Small intestine (tissue), 7 donors: ENCODE data around the gene LRRC27. TPM values are rescaled to one million over a fixed set of nuclear protein-coding genes. Genes with fewer than 3 reads are reported as not detected.

ENCODE experiments used
- DNase-seq, 2 donors: peaks; one replicate each; pipeline versions ENCODE4 v3.0.0 to v3.0.0-alpha.2; 2013
- FAIRE-seq: peaks from 2 replicates; lab custom pipeline; 2012; peaks lifted over from hg19 to GRCh38; lab: Jason Lieb, UNC
- H3K27ac ChIP-seq, 3 donors: one replicate each; pipeline ENCODE4 v1.5.1; 2013; ENCODE audit warnings: low read length in 2 of 3, mild to moderate bottlenecking in 2 of 3, control low read depth in 1 of 3, inconsistent platforms in 1 of 3, low read depth in 1 of 3, moderate library complexity in 1 of 3
- H3K27me3 ChIP-seq, 3 donors: one replicate each; pipeline ENCODE4 v1.6.1; 2013; ENCODE audit warnings: low read length in 3 of 3, inconsistent platforms in 1 of 3; ENCODE audit not compliant: control insufficient read depth in 3 of 3, insufficient read depth in 3 of 3
- H3K36me3 ChIP-seq, 3 donors: one replicate each; pipeline ENCODE4 v1.6.1; 2013; ENCODE audit warnings: low read length in 3 of 3, inconsistent platforms in 1 of 3, low read depth in 1 of 3, mild to moderate bottlenecking in 1 of 3, moderate library complexity in 1 of 3; ENCODE audit not compliant: control insufficient read depth in 3 of 3, insufficient read depth in 2 of 3
- H3K4me1 ChIP-seq, 3 donors: one replicate each; pipeline ENCODE4 v1.6.1; 2013; ENCODE audit warnings: low read length in 2 of 3, inconsistent platforms in 1 of 3, low read depth in 1 of 3, mild to moderate bottlenecking in 1 of 3, moderate library complexity in 1 of 3; ENCODE audit not compliant: control insufficient read depth in 3 of 3, insufficient read depth in 2 of 3
- H3K4me3 ChIP-seq, 3 donors: one replicate each; pipeline ENCODE4 v1.5.1; 2013; ENCODE audit warnings: low read length in 3 of 3, control low read depth in 1 of 3, inconsistent platforms in 1 of 3, low read depth in 1 of 3, mild to moderate bottlenecking in 1 of 3, moderate library complexity in 1 of 3
- H3K9me3 ChIP-seq, 2 donors: one replicate each; pipeline ENCODE4 v1.6.1; 2013; ENCODE audit warnings: low read depth in 1 of 2, low read length in 1 of 2; ENCODE audit not compliant: control insufficient read depth in 2 of 2, insufficient read depth in 1 of 2
- WGBS, 3 donors: extraction: QIAGEN DNeasy Blood & Tissue Kit; methylation state at CpG; one replicate each; pipeline ENCODE4 v1.1.7; 2013; 5-methylcytosine and 5-hydroxymethylcytosine counted together
- polyA plus RNA-seq, 4 donors: library from polyadenylated mRNA; stranded (reverse) in 3 of 4; unstranded in 1 of 4; fragments of 200-250 nt in 3 of 4; fragments of 120-200 nt in 1 of 4; gene quantifications; one replicate each; pipeline versions ENCODE4 v1.2.1 to v1.2.3, GENCODE V29; 2013
- donor health status: healthy with polysubstance abuse.
- donor health status: control.
- donor health status: control.
- donor health status: Bipolar disorder and iron deficiency.
- donor health status: healthy.

LRRC27 gene
- polyA plus RNA-seq, 4 donors, result 4.7 to 14.1 (median 8.8) TPM

DNA sequence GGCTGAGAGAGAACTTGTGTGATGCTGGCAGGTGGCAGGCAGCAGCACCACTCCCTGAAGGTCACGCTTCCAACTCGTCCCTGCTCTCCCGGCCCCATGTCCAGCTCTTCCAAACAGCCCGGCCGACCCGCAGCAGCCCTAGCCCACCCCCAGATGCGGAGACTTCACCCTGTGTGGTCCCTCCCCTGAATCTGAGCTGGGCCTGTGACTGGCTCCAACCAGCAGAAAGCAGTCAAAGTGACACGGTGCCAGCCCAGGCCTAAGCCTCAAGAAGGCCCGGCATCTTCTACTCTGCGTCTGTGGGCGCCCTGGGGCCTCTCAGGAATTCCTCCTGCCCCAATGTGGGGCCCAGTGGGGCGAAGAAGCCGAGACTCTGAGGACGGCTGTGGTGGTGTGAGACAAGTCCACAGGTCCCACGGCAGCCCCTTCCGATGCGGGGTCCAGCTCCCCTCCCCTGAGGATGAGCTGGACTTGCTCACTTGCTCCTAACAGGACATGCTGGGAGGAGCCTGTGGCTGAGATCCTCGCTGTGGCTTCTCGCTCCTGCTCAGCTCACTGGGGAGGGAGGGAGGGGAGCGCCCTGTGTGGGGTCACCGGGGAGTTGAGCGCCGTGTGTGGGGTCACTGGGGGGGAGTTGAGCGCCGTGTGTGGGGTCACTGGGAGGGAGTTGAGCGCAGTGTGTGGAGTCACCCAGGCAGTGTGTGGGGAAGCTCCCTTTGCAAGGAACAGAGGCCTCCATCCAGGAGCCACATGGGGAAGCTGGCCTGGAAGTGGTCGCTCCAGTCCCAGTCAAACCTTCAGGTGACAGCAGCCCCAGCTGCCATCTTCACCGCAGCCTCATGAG, 33.7 kb upstream of the LRRC27 start:
- 68 to 75% (median 74%) methylated on average over 27 to 28 of the region's 28 CpGs for WGBS, 3 donors
- Histone ChIP-seq H3K36me3 (no peaks in the 10 kb centered on the region), H3K27ac (no peak overlapping the region), H3K4me1 (no peaks in the 10 kb centered on the region), H3K9me3 (no peaks in the 10 kb centered on the region), H3K4me3 (no peak overlapping the region), H3K27me3 (peaks cover 0 to 5% (median 0%) of the 10 kb centered on the region in 3 donors)
- DNase-seq (no peak), FAIRE-seq (no peak)

DNA sequence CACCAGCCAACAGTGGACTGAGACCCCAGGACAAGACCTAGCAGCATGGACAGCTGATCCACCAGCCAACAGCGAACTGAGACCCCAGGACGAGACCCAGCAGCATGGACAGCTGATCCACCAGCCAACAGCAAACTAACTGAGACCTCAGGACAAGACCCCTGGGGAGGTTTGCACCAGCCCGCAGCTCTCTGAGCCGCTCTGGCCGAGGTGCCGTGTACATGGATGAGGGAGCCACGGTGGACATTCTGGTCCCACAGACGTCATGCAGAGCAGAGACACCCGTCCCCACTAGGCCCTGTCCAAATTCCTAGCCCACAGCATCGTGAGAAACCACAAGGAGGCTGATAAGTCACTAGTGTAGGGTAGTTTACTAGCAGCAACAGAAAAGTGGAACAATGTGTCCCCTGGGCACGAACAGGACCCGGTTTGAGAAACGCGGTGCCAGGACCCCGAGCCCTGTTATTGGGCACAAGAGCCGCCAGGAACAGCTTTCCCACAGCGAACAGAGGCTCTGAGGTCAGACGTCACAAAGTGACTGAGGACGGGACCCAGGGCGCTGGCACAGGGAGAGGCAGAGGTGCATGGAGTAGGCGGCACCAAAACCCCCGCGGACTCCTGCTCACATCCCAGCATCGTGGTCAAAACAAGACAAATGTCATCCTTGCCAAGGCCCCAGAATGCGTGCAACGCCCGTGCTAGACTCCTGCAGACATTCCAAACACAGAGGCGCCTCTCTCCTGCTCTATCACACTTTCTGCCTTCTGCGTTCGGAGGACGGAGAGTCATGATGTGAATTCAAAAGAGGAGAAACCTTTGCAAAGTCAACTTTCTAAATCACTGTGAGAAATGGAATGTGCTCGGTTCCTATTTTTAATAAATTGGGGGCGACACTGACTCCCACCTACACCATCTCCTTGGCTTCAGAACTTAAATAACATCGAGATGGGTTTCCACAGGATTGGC, 32.3 kb upstream of the LRRC27 start:
- DNase-seq (no peak), FAIRE-seq (no peak)
- Histone ChIP-seq H3K36me3 (no peaks in the 10 kb centered on the region), H3K27ac (no peak overlapping the region), H3K4me3 (no peak overlapping the region), H3K9me3 (no peaks in the 10 kb centered on the region), H3K27me3 (peaks cover 0 to 5% (median 0%) of the 10 kb centered on the region in 3 donors), H3K4me1 (no peaks in the 10 kb centered on the region)
- 85 to 90% (median 86%) methylated on average over 34 of the region's 34 CpGs for WGBS, 3 donors

DNA sequence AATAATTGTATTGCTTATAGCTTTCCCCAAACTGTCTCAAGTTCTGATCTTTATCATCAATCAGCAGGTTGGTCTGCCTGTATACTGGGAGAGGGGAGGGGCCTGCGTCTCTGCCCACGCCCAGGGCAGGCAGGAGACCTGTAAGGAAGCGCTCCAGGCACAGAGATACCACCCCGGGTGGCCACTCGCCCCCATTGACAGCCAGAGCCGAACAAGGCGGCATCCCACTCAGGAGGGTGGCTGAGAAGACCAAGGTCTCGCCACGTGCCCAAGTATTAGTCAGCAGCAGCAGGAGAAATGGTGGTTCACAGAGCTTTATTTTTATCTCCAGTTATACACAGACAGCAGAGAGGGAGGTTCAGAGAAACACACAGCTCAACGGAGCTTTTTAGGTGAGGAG, 31.4 kb upstream of the LRRC27 start:
- Histone ChIP-seq H3K9me3 (peaks cover 0 to under 1% of the 10 kb centered on the region in 2 donors), H3K4me1 (no peaks in the 10 kb centered on the region), H3K36me3 (no peaks in the 10 kb centered on the region), H3K4me3 (no peak overlapping the region), H3K27ac (no peak overlapping the region), H3K27me3 (peaks cover 0 to 8% (median 0%) of the 10 kb centered on the region in 3 donors)
- WGBS, 3 donors, result 41 to 60% (median 59%) methylated on average over 10 of the region's 10 CpGs
- DNase-seq, result no peak
- FAIRE-seq, result no peak

DNA sequence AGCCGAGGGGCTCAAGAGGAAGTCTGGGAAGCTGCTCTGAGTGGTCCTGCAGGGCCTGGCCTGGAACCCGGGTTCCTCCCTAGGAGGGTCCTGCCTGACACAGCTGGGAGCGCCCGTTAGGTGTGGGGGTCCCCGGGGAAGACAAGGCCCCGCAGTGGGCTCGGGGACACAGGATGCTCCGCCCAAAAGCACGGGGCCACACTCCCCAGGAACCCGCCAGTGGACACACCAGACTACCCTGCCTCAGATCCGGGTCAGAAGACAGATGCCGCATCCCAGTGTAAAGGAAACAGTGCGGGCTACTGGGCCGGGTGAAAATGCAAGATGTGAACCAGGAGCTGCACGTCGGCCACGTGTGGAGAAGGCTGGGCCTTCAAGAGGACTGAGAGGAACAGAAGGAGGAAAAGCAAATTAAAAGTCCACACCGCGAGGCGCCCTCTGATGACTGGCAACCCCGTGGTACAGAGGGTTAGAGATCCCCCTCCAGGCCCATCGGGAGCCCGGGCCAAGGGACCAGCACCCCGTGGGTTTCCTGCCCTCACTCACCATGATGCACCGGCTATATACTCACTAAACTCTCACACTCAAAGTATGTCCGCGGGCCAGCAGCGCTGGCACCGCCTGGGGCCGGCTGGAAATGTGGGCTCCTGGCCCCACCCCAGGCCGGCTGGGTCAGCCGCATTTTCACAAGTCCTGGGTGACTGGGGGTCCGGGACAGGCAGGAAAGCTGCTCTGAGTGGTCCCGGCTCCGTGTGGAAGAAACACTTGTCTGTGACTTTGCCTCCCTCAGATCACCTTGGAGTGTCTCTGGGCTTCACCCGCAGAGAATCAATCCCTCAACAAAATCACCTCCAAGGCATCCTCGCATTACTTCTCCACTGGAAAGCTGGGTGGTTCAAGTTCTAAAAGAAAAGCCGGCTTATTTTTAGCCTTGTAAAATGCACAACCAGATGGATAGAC, 30.3 kb upstream of the LRRC27 start:
- WGBS, 3 donors, result 80 to 89% (median 84%) methylated on average over 37 to 38 of the region's 38 CpGs
- Histone ChIP-seq H3K27ac (no peak overlapping the region), H3K4me3 (no peak overlapping the region), H3K36me3 (no peaks in the 10 kb centered on the region), H3K4me1 (no peaks in the 10 kb centered on the region), H3K27me3 (peaks cover 0 to 18% (median 5%) of the 10 kb centered on the region in 3 donors), H3K9me3 (peaks cover 0 to 5% of the 10 kb centered on the region in 2 donors)
- FAIRE-seq (no peak), DNase-seq (no peak)

DNA sequence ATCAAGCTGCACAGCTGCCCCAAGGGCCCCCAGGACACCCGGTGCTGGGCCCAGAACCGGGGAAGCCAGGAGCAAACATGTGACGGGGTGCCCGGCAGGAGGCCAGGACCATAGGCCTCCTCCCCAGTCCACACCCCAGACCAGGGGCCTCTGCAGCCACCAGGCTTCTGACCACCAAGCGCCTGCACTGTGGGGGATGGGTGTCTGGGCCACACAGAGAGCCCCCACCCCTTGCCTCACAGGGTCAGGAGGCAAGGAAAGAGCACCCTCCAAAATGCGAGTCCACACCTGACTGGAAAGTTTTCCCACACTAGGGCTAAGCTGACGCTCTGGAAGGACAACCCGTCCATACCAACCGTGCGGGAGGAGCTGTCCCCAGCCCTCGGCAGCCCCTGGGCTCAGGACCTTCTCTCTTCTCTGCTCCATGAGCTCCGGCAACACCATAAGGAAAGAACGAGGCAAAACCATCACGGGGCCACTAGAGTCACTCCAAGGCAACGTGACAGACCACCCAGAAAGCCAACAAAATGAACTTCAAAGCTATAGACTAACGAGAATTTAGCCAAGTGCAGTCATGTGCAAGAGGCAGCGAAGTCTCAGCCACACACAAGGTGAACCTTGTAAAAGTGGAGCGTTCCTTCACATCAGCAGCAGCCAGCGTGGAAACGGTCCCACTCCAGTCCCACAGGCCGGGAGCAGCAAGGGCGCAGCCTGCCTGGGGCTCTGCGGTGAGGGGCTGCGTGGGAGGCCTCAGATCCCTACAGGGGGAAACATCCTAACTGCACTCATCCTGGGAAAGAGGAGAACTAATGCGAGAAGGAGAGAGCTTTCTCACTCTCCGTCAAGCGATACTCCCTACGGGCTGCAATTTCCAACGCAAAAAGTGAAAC, 29.3 kb upstream of the LRRC27 start:
- no peak for FAIRE-seq
- no peak for DNase-seq
- H3K36me3 ChIP-seq, result no peaks in the 10 kb centered on the region

DNA sequence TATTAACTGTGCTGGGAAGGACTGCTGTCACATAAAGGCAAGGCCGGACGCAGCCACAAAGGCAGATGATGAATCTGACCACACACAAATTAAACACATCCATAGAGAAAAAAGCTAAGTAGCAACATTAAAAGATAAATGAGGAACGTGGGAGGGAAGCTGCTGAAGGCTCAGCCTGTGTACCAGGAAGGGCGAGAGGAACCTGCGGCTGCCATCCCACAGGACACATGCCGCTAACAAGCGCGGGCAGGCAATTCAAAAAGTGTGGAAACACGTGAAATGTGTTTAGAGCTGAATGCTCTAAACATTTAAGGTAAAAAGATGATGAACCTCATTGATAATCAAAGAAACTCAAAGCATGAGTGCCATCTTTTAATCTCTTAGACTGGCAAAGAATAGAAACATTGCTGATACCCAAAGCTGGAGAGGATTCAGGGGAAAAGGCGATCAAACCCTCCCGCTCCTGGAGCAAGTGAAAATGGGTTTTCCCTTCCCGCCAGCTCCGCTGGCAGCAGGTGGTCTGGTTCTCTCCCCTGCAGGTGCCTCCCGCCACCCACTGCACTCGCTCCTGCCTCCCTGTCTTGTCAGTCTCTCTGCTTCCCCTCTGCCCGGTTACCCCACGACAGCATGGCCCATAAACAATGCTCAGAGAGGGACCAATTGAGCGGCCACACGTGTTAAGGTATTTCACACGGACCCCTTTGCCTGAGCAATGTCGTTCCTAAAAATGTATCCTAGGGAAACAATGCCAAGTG, 28.5 kb upstream of the LRRC27 start:
- FAIRE-seq (no peak), DNase-seq (no peak)
- Histone ChIP-seq H3K9me3 (peaks cover 0 to 5% of the 10 kb centered on the region in 2 donors), H3K36me3 (no peaks in the 10 kb centered on the region), H3K4me1 (peaks cover 0 to under 1% (median under 1%) of the 10 kb centered on the region in 3 donors), H3K27me3 (peaks cover 0 to 23% (median 5%) of the 10 kb centered on the region in 3 donors), H3K27ac (no peak overlapping the region), H3K4me3 (no peak overlapping the region)
- WGBS, 3 donors, result 88 to 91% (median 89%) methylated on average over 21 of the region's 21 CpGs

More for the DNA sequence above, 29.3 kb upstream of the LRRC27 start:
- Histone ChIP-seq H3K4me3 (no peak overlapping the region), H3K27me3 (peaks cover 0 to 22% (median 5%) of the 10 kb centered on the region in 3 donors), H3K9me3 (peaks cover 0 to 5% of the 10 kb centered on the region in 2 donors), H3K27ac (no peak overlapping the region), H3K4me1 (no peaks in the 10 kb centered on the region)
- 81 to 89% (median 85%) methylated on average over 29 of the region's 29 CpGs for WGBS, 3 donors
